ENCODE results near the gene TRIM29. TPM values are rescaled to one million over a fixed set of nuclear protein-coding genes. Genes with fewer than 3 reads are reported as not detected.

Gene TRIM29
- total and polyA plus RNA-seq, 9 of the 15 experiments (the other 6 are each of a cell fraction or from before 2014, with no cell fraction given) = 0.08 to 1.4 (median 0.42) TPM; not detected in 2

DNA sequence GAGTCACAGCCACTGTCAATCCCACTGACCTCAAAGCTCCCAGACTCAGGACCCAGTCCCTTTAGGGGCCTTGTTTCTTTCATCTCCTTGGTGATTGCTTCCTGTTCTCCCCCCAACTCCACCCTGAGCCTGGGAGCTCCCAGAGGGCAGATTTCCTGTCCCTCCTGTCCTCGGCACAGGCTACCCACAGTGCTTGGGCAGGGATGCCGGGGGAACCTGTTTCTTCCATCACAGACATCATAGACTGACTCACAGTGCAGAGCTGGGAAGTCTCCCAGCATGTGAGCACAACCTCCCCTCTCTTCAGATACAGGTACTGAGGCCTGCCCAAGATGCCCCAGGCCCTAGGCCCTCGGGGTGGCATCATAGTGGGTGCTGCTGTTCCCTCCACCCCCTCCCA lies 16.6 kb downstream of the TRIM29 start:
- H3K4me3 ChIP-seq = no peak overlapping the region
- in situ Hi-C loops (cut with MboI) = loop anchor here (25.0 kb wide), 1 partner anchor 459 kb away; no protein-coding TSS in a partner anchor
- ATAC-seq = no peak
- intact Hi-C loops (cut with micrococcal nuclease) = no loop called here
- no peaks in the 10 kb centered on the region for H3K36me3 ChIP-seq (ENCODE audit: control insufficient read depth, insufficient read depth, low read length)
- peaks cover 14 to 18% of the 10 kb centered on the region in 2 experiments; a peak in 4 of 5 replicates for H3K4me1 ChIP-seq (replicated peaks in 1 of 2; ENCODE audit: control insufficient read depth in 2 of 2, insufficient read depth in 2 of 2, low read length in 2 of 2)
- WGBS (ENCODE audit: insufficient coverage, low coverage, missing lambda C conversion rate) = 3% methylated on average over 3 of the region's 3 CpGs
- no peak for FAIRE-seq
- ChIA-PET CTCF (ENCODE audit: low intra/inter-chr PET ratio) (no interaction called here), POLR2A (no interaction called here)
- H4K20me1 ChIP-seq (replicated peaks; ENCODE audit: control insufficient read depth, insufficient read depth, low read length) = 0 out of 2 replicates have a peak, but pooled peaks cover 10% of the 10 kb centered on the region
- H3K79me2 ChIP-seq (ENCODE audit: control insufficient read depth, insufficient read depth, low read length) = no peaks in the 10 kb centered on the region
- H2AFZ ChIP-seq (ENCODE audit: low read depth, low read length) = no peak overlapping the region
- H3K9me3 ChIP-seq (replicated peaks; ENCODE audit: control insufficient read depth, insufficient read depth, low read depth, low read length) = no peaks in the 10 kb centered on the region
- peaks cover 0 to 15% of the 10 kb centered on the region in 2 experiments; a peak in 2 of 5 replicates for H3K27me3 ChIP-seq (ENCODE audit: control insufficient read depth in 2 of 2, insufficient read depth in 2 of 2, low read length in 2 of 2)
- peaks cover 5% of the 10 kb centered on the region for H3K9me1 ChIP-seq (ENCODE audit: control insufficient read depth, insufficient read depth, low read length)
- no peak overlapping the region for H3K9ac ChIP-seq (ENCODE audit: insufficient read depth in 1 of 2, low read depth in 2 of 2, low read length in 2 of 2)
- no peak overlapping the region for H3K27ac ChIP-seq (ENCODE audit: extremely low read depth, low read depth, low read length)
- no TSS peak for BruUV-seq (replicated peaks)
- no peak overlapping the region for H3K4me2 ChIP-seq (ENCODE audit: insufficient read depth, low read length)
- DNase-seq (ENCODE audit: extremely low read depth in 1 of 4, low spot score in 3 of 4) = no peak
- TF ChIP-seq, protein P1, sequence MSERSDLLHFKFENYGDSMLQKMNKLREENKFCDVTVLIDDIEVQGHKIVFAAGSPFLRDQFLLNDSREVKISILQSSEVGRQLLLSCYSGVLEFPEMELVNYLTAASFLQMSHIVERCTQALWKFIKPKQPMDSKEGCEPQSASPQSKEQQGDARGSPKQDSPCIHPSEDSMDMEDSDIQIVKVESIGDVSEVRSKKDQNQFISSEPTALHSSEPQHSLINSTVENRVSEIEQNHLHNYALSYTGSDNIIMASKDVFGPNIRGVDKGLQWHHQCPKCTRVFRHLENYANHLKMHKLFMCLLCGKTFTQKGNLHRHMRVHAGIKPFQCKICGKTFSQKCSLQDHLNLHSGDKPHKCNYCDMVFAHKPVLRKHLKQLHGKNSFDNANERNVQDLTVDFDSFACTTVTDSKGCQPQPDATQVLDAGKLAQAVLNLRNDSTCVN (CRISPR knock-in tag; IDR thresholded peaks at IDR 0.05) = no peak
- no peak for TF ChIP-seq YY1 (IDR thresholded peaks at IDR 0.05; ENCODE audit: borderline replicate concordance in 1 of 3, control insufficient read depth in 1 of 3, extremely low read depth in 1 of 3, insufficient read depth in 3 of 3, insufficient read length in 1 of 3, insufficient replicate concordance in 2 of 3, low read depth in 1 of 3, low read length in 2 of 3)
- no peak for TF ChIP-seq CEBPG (CRISPR knock-in tag; IDR thresholded peaks at IDR 0.05)
- no peak for TF ChIP-seq CEBPG (tag; conservative IDR thresholded peaks at IDR 0.05 in 1 of 2, IDR thresholded peaks at IDR 0.05 in 1 of 2)
- TF ChIP-seq EWSR1 (IDR thresholded peaks at IDR 0.05; ENCODE audit: borderline replicate concordance, low read depth, partially characterized antibody) = no peak
- TF ChIP-seq, protein P2, sequence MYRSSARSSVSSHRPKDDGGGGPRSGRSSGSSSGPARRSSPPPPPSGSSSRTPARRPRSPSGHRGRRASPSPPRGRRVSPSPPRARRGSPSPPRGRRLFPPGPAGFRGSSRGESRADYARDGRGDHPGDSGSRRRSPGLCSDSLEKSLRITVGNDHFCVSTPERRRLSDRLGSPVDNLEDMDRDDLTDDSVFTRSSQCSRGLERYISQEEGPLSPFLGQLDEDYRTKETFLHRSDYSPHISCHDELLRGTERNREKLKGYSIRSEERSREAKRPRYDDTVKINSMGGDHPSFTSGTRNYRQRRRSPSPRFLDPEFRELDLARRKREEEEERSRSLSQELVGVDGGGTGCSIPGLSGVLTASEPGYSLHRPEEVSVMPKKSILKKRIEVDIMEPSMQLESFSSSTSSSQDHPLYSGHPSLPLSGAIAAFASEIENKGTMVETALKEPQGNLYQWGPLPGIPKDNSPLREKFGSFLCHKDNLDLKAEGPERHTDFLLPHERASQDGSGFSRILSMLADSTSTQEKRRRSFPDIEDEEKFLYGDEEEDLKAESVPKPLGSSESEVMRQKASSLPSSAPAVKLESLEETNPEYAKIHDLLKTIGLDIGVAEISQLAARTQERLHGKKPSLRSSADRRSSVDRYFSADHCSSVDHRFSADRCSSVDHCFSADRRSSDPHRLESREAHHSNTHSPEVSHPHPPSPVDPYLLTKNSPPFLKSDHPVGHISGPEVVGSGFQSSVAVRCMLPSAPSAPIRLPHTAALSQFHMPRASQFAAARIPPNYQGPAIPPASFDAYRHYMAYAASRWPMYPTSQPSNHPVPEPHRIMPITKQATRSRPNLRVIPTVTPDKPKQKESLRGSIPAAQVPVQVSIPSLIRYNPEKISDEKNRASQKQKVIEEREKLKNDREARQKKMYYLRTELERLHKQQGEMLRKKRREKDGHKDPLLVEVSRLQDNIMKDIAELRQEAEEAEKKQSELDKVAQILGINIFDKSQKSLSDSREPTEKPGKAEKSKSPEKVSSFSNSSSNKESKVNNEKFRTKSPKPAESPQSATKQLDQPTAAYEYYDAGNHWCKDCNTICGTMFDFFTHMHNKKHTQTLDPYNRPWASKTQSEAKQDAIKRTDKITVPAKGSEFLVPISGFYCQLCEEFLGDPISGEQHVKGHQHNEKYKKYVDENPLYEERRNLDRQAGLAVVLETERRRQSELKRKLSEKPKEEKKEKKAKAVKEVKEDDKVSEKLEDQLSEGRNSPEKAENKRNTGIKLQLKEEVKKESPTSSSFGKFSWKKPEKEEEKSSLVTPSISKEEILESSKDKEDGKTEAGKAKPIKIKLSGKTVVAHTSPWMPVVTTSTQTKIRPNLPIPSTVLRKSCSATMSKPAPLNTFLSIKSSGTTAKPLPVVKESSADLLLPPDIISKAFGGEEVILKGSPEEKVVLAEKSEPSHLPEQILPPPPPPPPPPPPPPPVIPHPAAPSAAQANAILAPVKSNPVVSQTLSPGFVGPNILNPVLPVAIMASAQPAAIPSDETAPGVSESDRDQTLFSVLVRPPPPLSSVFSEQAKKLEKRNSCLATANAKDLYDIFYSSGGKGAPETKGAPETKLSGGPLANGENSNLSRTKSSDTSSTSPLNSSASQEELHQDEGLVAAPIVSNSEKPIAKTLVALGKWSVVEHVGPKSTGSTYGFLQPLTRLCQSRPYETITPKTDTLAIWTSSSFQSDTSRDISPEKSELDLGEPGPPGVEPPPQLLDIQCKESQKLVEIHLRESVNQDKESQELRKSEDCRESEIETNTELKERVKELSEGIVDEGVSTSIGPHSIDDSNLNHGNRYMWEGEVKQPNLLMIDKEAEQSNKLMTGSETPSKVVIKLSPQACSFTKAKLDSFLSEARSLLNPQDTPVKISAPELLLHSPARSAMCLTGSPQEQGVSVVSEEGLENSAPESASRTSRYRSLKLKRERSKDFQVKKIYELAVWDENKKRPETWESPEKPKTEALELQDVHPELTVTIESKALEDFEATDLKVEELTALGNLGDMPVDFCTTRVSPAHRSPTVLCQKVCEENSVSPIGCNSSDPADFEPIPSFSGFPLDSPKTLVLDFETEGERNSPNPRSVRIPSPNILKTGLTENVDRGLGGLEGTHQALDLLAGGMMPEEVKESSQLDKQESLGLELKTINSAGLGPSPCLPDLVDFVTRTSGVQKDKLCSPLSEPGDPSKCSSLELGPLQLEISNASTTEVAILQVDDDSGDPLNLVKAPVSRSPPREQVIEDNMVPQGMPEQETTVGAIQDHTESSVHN (IDR thresholded peaks at IDR 0.05; ENCODE audit: borderline replicate concordance in 1 of 2, low read depth in 1 of 2) = no peak
